H1 (cell line): ENCODE results near the gene DCAF6. TPM values are rescaled to one million over a fixed set of nuclear protein-coding genes. Genes with fewer than 3 reads are reported as not detected.

Source experiments
- CHD1 ChIP-seq: IDR thresholded peaks from 2 replicates; pipeline ENCODE4 v1.6.1; 2012; ENCODE audit warnings: low read depth, low read length, improper control_type of control experiment
- CHD7 ChIP-seq: fragments of 300-600 bp; sonication (generic); IDR thresholded peaks from 2 replicates; pipeline ENCODE4 v1.7.1; 2012; ENCODE audit warnings: low read length, moderate library complexity, mild to moderate bottlenecking, inconsistent platforms; ENCODE audit not compliant: insufficient replicate concordance
- KDM4A ChIP-seq: IDR thresholded peaks from one replicate; pipeline ENCODE4 v1.7.1; 2012; ENCODE audit warnings: low read depth, mild to moderate bottlenecking, moderate library complexity, low read length, inconsistent platforms; ENCODE audit not compliant: severe bottlenecking
- MAX ChIP-seq: IDR thresholded peaks from 2 replicates; pipeline ENCODE4 v1.6.1; 2012; ENCODE audit warnings: inconsistent platforms
- NRF1 ChIP-seq: IDR thresholded peaks from 2 replicates; pipeline ENCODE4 v1.6.1; 2011; ENCODE audit warnings: mild to moderate bottlenecking, low read depth, low read length, improper control_type of control experiment
- POLR2AphosphoS5 ChIP-seq: IDR thresholded peaks from 2 replicates; pipeline ENCODE4 v1.6.1; 2011; ENCODE audit warnings: low read depth, low read length
- SAP30 ChIP-seq: fragments of 300-600 bp; sonication (generic); IDR thresholded peaks from 2 replicates; pipeline ENCODE4 v1.7.1; 2012; ENCODE audit warnings: low read length, moderate library complexity, mild to moderate bottlenecking, inconsistent platforms; ENCODE audit not compliant: insufficient read depth, insufficient replicate concordance
- USF2 ChIP-seq: IDR thresholded peaks from 2 replicates; pipeline ENCODE4 v1.6.1; 2011; ENCODE audit warnings: low read length, improper control_type of control experiment
- polyA plus RNA-seq, 7 experiments: library from polyadenylated mRNA; depleted of rRNA in 3 of 7; stranded (reverse) in 5 of 7; unstranded in 2 of 7; fragments of >200 nt in 5 of 7; fragments of 200-250 nt in 2 of 7; gene quantifications; 1 replicate in 5 of 7; 2 replicates in 1 of 7; 4 replicates in 1 of 7; pipeline versions ENCODE4 v1.2.1 to v1.2.3, GENCODE V29; 2011 to 2013; ENCODE audit warnings: missing spikeins in 2 of 7, mixed read lengths in 2 of 7
- total RNA-seq: library from RNA; stranded (reverse); fragmentation: NEBNext Ultra II Directional; extraction: Animal tissue kit (Norgen Biotek cat#: 25700); gene quantifications from 2 replicates; pipeline ENCODE4 v1.2.1, GENCODE V29; 2021

The DCAF6 gene
- total and polyA plus RNA-seq, 2 of the 8 experiments (the other 6 are each of a cell fraction or from before 2014, with no cell fraction given): 12.3 to 17.4 TPM

GRCh38 chr1:168083456-168084325, 147.2 kb downstream of the DCAF6 start (continued):
- no peak for TF ChIP-seq USF2
- no peak for TF ChIP-seq CHD1
- no peak for TF ChIP-seq POLR2AphosphoS5
- TF ChIP-seq MAX: no peak
- TF ChIP-seq CHD7: no peak
- no peak for TF ChIP-seq SAP30
- TF ChIP-seq NRF1: no peak
- no peak for TF ChIP-seq KDM4A
